Motor neuron (in vitro differentiated cells): ENCODE data around the gene NACC2. TPM values are rescaled to one million over a fixed set of nuclear protein-coding genes. Genes with fewer than 3 reads are reported as not detected.

Experiments
- ATAC-seq, 8 experiments: fragments of 200-7000 bp; cut with Tn5 transposase; replicated peaks in 6 of 8; 2 replicates each; pipeline ENCODE4 v1.8.0; 2021; ENCODE audit warnings: mild to moderate bottlenecking in 8 of 8, moderate library complexity in 8 of 8
- H3K27ac ChIP-seq, 2 donors: fragments of 250-450 bp; sonication (Bioruptor Pico); 2 replicates each; pipeline ENCODE4 v1.9.0; 2021; ENCODE audit warnings: antibody characterized with exemption in 2 of 2, mild to moderate bottlenecking in 2 of 2, moderate library complexity in 1 of 2
- H3K4me1 ChIP-seq, 2 donors: fragments of 250-450 bp; sonication (Bioruptor Pico); replicated peaks in 1 of 2; 2 replicates each; pipeline ENCODE4 v1.6.1; 2021; ENCODE audit warnings: antibody characterized with exemption in 2 of 2, mild to moderate bottlenecking in 2 of 2, moderate library complexity in 1 of 2
- H3K4me3 ChIP-seq, 5 donors: fragments of 250-450 bp; sonication (Bioruptor Pico); 2 replicates each; pipeline ENCODE4 v1.9.0; 2021; ENCODE audit warnings: antibody characterized with exemption in 5 of 5, mild to moderate bottlenecking in 5 of 5, moderate library complexity in 4 of 5
- WGBS, 10 experiments: fragments of 450-650 bp; shearing (Covaris generic); methylation state at CpG; one replicate each; pipeline ENCODE4 v1.0.0; 2022; 5-methylcytosine and 5-hydroxymethylcytosine counted together
- in situ Hi-C, 9 experiments: fragments of 400-800 bp; cut with MboI; loops; one replicate each; pipeline ENCODE4 v1.15.0; 2021; ENCODE audit warnings: low sequenced_read_pairs in 9 of 9, low pct_unique_long_range_greater_than_20kb in 2 of 9; ENCODE audit not compliant: unreplicated experiment in 9 of 9
- total RNA-seq, 8 experiments: library from RNA; unstranded; fragments of 300-600 nt; gene quantifications; 2 replicates each; pipeline versions ENCODE4 v1.2.3 to v1.2.4, GENCODE V29; 2022

The NACC2 gene
- total RNA-seq, 8 experiments from 2014 or later, result 3.8 to 43.0 (median 16.7) TPM

DNA sequence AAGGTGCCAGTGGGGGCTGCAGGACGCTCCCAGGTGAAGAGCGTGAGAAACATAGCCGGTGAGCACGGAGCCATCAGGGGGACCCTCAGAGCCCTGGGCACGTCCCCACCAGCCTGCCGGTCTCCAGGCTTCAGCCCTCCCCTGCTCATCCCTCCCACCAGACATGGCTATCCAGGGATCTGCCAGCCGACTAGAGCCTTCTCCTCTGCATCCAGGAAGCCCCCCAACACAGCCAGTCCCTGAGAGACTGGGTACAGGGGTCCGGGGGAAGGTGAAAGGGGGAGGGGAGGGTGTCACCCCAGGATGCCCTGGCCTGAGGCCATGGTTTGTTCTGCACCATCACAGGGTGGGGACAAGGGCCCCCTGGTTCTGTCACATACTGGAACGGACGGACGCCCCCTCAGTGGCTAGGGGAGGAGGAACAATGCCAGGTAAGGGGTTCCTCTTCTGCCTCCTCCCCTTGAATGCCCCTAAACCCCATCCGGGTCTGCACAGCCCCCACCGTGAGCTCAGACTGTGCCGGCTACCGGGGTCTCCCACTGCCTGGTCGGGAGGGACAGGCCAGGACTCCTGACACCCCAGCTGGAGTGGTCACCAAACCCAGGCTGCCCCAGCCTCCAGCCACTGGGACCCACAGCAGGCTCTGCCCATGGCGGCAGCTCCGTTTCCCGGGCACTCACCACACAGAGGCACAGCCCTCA lies 34.3 kb downstream of the NACC2 start:
- no peak overlapping the region for H3K4me3 ChIP-seq
- H3K4me1 ChIP-seq, result peaks cover 41 to 49% of the 10 kb centered on the region in 2 donors
- no peak overlapping the region for H3K27ac ChIP-seq
- WGBS, 10 experiments, result 100% methylated on average over 3 of the region's 19 CpGs; no CpG with 5 or more reads in 9 of the 10 experiments
- in situ Hi-C loops, result no loop called here
- ATAC-seq, result no peak

DNA sequence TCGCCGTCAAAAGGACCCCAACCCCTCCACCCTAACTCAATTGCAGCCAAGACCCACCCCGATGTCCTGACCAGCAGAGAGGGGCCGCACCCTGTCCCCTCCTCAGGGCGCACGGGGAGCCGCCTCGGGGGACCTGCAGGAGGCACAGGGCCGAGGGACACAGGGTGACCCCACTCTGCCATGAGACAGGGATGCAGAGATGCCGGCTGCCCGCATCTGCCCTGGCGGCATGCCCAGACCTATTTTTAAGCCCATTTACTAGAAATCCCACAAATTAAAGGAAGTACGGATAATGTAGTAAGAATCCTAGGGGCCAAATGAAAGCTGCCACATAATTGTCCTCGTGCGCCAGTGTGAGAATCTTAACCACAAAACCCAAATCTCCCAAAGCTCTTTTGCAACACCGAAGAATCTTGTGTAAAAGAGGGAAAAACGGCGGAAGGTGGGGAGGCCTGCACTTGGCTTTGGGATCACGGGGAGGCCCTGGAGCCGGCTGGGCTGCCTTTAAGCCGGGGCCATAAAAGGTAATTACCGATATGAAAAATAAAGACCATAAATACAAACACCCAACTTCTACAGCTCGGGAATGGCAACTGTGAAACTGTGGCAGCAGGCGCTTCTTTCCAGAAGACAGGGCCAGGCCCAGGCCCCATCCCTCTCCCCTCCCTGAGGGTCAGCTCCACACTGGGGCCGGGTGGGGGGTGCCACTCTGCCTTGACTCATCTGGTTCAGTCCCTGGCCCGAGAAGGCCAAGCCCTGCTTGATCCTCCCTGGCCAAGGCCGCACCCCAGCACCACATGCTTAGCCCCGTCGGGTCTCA lies 35.0 kb downstream of the NACC2 start:
- ATAC-seq, result no peak
- in situ Hi-C loops, result no loop called here
- Histone ChIP-seq H3K27ac (no peak overlapping the region), H3K4me1 (peaks cover 48 to 55% of the 10 kb centered on the region in 2 donors), H3K4me3 (no peak overlapping the region)
- WGBS, 10 experiments, result 56 to 95% (median 90%) methylated on average over 3 to 5 of the region's 29 CpGs; no CpG with 5 or more reads in 3 of the 10 experiments

DNA sequence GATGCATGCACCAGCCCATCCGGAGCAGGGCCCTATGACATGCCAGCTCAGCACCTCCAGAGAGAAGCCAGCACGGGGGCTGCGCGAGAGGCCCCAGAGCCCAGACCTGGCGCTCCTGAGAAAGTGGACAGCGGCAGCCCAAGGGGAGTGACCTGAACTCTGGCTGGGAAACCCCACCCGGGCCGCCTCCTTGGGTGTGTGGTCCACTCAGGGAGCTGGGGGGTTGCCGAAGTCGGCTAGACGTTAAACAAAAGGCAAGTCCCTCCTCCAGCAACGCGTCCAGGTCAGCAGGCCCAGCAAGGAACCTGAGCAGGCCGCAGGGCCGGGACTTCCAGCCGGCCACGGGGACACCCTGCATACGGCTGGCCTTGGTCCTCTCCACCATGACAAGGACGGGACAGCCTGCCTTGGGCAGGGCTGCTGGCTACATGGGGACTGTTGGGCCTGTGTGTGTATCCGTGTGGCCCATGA lies 35.7 kb downstream of the NACC2 start:
- H3K4me3 ChIP-seq, result no peak overlapping the region
- H3K4me1 ChIP-seq, result peaks cover 50 to 55% of the 10 kb centered on the region in 2 donors
- ATAC-seq, result peak in 3 of 8 experiments; percentile 2 to 12 (median 7)
- no peak overlapping the region for H3K27ac ChIP-seq
- in situ Hi-C loops, result no loop called here
- 60 to 100% (median 74%) methylated on average over 1 to 3 of the region's 20 CpGs; no CpG with 5 or more reads in 6 of the 10 experiments for WGBS, 10 experiments

DNA sequence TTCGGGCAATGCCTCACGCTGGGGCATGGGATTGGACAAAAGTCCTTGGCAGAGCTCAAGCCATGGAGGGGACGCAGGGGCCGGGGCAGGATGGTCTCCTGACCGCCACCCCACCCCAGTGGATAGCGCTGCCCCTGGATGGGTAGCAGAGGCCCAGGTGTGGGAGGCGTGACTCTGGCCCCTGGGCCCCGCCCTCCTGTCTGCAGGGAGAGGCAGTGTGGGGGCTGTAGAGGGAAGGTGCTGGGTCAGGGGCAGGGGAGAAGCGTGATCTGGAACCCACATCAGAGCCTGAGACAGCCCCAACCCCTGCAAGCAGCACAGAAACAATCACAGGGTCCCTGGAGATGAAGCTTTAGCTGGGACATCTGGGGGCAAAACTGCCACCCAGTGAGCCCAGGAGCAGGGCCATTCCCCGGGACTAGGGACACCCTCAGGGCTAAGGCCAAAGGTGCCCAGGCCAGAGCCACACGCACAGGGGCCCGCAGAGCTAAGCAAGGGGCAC lies 36.2 kb downstream of the NACC2 start:
- no peak overlapping the region for H3K27ac ChIP-seq
- no peak overlapping the region for H3K4me3 ChIP-seq
- WGBS, 10 experiments, result 80 to 100% (median 90%) methylated on average over 2 of the region's 12 CpGs; no CpG with 5 or more reads in 7 of the 10 experiments
- peaks cover 55 to 60% of the 10 kb centered on the region in 2 donors for H3K4me1 ChIP-seq
- ATAC-seq, result no peak
- in situ Hi-C loops, result no loop called here

DNA sequence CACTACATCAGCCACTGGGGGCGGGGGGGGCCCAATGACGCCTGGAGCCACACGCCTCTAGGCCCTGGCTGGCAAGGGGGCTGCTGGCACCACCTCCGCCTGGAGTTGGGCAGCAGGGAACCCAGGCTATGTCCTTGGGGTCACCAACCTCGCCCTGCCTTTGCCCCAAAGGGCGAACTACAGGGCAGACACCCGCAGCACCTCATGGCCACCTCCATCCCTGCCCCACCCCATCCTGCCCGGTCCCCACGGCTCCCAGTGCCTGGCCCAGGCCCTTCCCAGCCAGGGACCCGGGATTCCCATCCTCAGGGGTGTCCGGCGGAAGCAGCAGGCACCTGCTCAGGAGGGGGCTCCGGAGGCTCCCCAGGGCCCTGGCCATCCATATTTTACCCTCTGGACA lies 37.0 kb downstream of the NACC2 start:
- peak in 2 of 8 experiments; percentile 1 to 5 for ATAC-seq
- WGBS, 10 experiments, result 25 to 90% (median 74%) methylated on average over 2 to 6 of the region's 13 CpGs; no CpG with 5 or more reads in 7 of the 10 experiments
- Histone ChIP-seq H3K4me1 (peaks cover 62 to 67% of the 10 kb centered on the region in 2 donors), H3K27ac (peak overlapping the region; percentile 26 to 68), H3K4me3 (no peak overlapping the region)
- in situ Hi-C loops, result no loop called here

DNA sequence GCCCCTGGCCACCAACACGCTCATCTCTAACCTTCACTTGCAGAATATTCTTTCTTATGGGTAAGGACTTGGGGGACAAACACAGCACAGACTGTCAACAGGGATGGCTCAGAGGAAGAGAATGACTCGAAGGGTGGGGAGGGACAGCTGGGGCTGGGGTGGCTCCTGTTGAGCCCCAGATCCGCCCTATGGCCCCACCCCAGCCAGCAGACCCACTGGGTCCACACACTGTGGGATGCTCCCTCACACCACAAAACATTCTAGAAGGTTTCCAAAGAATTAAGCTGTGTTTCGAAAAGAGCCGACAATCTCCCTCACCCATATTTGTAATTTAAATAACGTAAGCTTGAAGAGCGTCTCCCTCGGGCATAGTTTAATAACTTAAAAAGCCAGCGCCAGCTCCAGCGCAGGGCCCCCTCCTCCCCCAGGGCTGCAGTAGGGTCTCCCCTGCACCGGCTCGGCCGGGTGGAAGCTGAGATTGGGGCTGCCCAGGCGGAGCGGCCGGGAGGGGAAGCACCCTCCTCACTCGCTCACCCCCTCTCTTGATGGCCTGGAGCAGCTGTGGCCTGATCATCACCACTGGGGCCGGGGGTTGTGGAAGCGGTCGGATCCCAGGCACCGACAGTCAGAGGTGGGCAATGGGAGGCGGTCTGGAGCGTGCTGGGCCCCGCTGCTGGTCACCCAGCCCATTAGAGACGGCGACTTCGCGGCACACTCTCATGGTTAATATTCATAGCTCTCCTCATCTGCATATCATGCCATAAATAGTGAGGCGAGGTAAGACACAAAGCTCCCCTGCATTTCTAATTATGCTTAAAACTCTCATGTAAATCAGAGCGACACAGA lies 37.6 kb downstream of the NACC2 start:
- H3K4me3 ChIP-seq, result no peak overlapping the region
- ATAC-seq, result peak; percentile 50 to 77 (median 74)
- in situ Hi-C loops, result no loop called here
- 14 to 100% (median 46%) methylated on average over 1 to 6 of the region's 30 CpGs; no CpG with 5 or more reads in 4 of the 10 experiments for WGBS, 10 experiments
- peaks cover 69 to 74% of the 10 kb centered on the region in 2 donors for H3K4me1 ChIP-seq
- peak overlapping the region; percentile 26 to 68 for H3K27ac ChIP-seq

DNA sequence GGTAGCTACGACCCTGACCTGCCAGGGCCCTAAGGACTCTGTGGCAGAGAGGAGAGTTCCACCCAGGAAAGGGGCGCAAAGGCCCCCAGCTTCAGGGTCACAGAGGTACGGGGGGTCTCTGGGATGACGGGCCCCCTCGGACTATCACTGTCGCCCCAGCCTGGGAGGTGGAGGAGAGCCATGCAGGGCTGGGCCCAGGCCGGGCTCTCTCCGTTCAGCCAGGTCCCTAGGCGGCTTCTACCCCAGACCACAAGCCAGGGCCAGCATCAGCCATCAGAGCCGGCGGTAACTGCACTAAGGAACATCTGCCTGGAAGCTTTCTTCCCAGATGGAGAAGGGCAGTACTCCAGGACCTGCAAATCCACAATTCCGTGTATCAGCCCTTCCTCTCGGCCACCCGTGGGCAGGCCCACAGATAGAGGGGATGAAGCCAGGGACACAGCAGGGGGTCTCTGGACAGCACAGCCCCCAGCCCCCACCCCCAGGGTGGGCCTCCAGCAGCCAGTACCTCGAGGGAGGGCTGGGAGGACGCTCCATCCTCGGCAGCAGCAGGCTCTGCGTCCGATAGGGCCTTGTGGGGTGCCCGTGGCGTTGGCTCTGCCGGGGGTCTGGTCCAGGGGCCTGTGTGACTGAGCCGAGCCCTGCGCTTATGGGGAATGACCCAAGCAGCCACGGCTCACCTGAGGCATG lies 38.4 kb downstream of the NACC2 start:
- no peak for ATAC-seq
- H3K4me1 ChIP-seq, result peaks cover 71 to 76% of the 10 kb centered on the region in 2 donors
- in situ Hi-C loops, result no loop called here

DNA sequence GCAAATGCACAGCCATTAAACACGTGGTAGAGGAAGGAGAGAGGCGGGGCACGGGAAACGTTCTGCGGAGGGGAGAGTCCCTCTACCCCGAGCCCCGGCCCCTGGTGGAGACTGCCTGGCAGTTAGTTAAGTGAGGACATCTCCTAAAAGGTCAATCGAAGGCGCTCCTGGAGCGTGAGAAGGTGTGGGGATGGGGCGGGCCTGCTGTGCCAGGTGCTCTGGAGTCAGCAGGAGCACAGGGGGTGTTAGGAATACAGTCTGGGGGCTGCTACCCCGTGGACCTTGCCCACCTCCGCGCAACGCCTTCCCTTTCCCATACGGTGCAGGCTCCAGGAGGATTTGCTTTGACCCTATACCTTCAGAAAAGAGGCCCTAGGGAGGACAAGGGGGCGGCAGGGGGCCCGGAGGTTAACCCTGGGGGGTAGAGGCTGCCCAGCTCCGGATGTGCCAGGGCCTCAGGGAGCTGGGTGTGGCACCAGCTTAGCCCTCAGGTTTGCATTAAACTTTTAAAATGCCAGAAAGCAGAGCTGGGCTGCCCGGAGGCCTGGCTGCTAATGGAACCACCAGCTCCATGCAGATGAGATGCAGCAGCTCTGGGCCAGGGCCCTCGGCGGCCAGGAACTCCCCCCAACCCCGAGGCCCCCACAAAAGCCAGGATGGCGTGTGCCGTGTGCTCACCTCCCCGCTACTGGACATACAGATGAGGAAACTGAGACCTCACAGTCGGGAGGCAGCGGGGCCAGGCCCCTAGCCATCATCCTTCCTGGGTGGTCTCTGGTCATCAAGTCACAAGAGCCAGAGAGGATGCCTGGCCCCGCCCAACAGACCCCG lies 39.2 kb downstream of the NACC2 start:
- in situ Hi-C loops, result no loop called here
- H3K4me3 ChIP-seq, result no peak overlapping the region
- H3K4me1 ChIP-seq, result peaks cover 71 to 76% of the 10 kb centered on the region in 2 donors
- 28 to 66% (median 62%) methylated on average over 2 to 11 of the region's 30 CpGs; no CpG with 5 or more reads in 6 of the 10 experiments for WGBS, 10 experiments
- H3K27ac ChIP-seq, result no peak overlapping the region
- peak in 1 of 8 experiments; percentile 2 for ATAC-seq

More for the DNA sequence above, 38.4 kb downstream of the NACC2 start:
- WGBS, 10 experiments, result 0 to 92% (median 75%) methylated on average over 1 to 5 of the region's 25 CpGs; no CpG with 5 or more reads in 6 of the 10 experiments
- peak overlapping the region; percentile 26 to 30 for H3K27ac ChIP-seq
- no peak overlapping the region for H3K4me3 ChIP-seq

DNA sequence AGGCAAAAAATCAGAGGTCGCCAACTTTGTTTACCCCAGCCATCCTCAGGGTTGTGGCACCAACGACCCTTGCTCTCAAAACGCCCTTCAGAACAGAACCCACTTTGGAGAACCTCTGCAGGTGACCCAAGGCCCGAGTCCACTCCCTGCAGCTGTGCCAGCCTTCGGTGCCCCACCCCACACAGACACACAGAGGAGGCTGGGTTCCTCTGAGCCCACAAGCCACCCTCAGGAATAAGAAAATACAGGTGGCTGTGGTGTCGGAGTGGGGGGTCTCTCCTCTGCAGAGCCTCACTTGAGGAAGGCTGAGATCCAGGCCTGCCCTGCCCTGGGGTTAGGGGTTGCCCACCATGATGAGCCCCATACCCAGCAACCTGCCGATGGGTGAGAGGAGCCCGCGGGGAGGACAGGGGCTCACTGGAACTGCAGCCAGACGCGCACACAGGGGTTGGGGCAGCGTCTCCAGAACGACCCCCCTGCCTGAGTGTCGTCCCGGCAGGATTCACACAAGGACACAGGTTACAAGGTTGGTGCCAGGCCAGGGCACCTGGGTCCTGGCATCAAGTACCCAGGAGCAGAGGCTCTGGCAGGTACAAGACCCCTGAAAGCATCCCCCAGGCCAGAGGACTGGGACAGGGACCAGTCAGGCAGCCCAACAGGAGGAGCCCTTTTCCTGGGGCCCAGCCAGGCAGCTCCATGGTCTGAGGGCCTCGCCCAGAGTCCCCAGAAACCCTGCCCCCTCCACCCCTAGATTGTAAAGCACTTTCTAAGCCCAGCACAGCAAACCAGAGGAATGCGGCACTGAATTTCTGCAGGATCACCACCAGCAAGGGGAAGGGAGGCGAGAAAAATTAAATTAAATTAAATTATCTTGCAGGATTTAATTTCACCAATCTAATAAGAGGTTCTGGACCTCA lies 40.0 kb downstream of the NACC2 start:
- ATAC-seq, result no peak
- Histone ChIP-seq H3K4me3 (no peak overlapping the region), H3K4me1 (peaks cover 75 to 77% of the 10 kb centered on the region in 2 donors), H3K27ac (no peak overlapping the region)
- in situ Hi-C loops, result no loop called here
- WGBS, 10 experiments, result 60 to 100% (median 83%) methylated on average over 1 to 7 of the region's 18 CpGs; no CpG with 5 or more reads in 3 of the 10 experiments

DNA sequence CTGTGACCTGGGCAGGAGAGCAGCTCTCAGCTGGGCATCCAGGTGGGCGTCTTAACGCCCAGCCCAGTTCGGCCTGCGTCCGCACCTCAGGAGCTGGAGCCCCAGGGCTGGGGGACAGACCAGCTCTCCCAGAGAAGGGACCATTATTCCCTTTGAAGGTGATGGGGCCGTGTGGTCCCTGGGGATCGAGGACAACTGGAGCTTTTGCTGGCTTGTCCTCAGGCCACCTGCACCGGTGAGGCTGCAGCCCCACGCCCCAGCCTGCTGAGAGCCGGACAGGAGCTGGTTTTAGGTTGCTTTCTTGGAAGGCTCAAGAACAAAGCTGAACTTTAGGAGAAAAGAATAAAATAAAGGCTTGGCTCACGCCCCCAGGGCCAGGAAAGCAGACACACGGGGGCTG lies 40.9 kb downstream of the NACC2 start:
- 81 to 90% (median 87%) methylated on average over 2 to 8 of the region's 12 CpGs; no CpG with 5 or more reads in 7 of the 10 experiments for WGBS, 10 experiments
- no peak for ATAC-seq
- peaks cover 69 to 76% of the 10 kb centered on the region in 2 donors for H3K4me1 ChIP-seq
- no peak overlapping the region for H3K27ac ChIP-seq
- in situ Hi-C loops, result no loop called here
- no peak overlapping the region for H3K4me3 ChIP-seq
